AG04450 (cell line): Measurements from ENCODE around the gene TSPAN15. TPM values are rescaled to one million over a fixed set of nuclear protein-coding genes. Genes with fewer than 3 reads are reported as not detected.

Source experiments
- CTCF ChIA-PET: fragments of 300-600, 350-600 bp; formaldehyde crosslinking; extraction: SDS; loops from one replicate; lab custom pipeline; 2022; ENCODE audit warnings: antibody characterized with exemption, inconsistent platforms; lab: Charles Lee
- POLR2A ChIA-PET: fragments of 350-600 bp; formaldehyde crosslinking; extraction: SDS; loops from one replicate; lab custom pipeline; 2021; ENCODE audit warnings: antibody characterized with exemption, inconsistent platforms; lab: Yijun Ruan, JAX
- DNase-seq: peaks from one replicate; pipeline ENCODE4 v3.0.0-alpha.2; 2011; ENCODE audit warnings: low read depth, low spot score
- H3K27ac ChIP-seq: one replicate; pipeline ENCODE4 v1.5.1; 2012; ENCODE audit warnings: low read depth, low read length, control low read depth
- H3K27me3 ChIP-seq: one replicate; pipeline ENCODE4 v1.6.0; 2012; ENCODE audit warnings: low read length; ENCODE audit not compliant: control insufficient read depth, insufficient read depth
- H3K4me3 ChIP-seq: 2 replicates; pipeline ENCODE4 v1.5.1; 2011; ENCODE audit warnings: mild to moderate bottlenecking, low read depth, low read length, control low read depth
- H3K9me3 ChIP-seq: 2 replicates; pipeline ENCODE4 v1.5.1; 2012; ENCODE audit warnings: low read length; ENCODE audit not compliant: control insufficient read depth, insufficient read depth
- CTCF ChIP-seq: IDR thresholded peaks from 2 replicates; pipeline ENCODE4 v1.5.1; 2011; ENCODE audit warnings: low read depth, low read length, control low read depth, inconsistent platforms
- polyA plus RNA-seq: library from polyadenylated mRNA; depleted of rRNA; stranded (reverse); fragments of >200 nt; gene quantifications from 2 replicates; pipeline ENCODE4 v1.2.3, GENCODE V29; 2011

TSPAN15 gene
- polyA plus RNA-seq, 1 experiment = 0.38 TPM

GRCh38 chr10:69453795-69454194 is 2.5 kb downstream of the TSPAN15 start:
- CTCF ChIA-PET = no interaction called here
- H3K27ac ChIP-seq = no peak overlapping the region

GRCh38 chr10:69455006-69455763 is 3.9 kb downstream of the TSPAN15 start:
- no peak for DNase-seq
- POLR2A ChIA-PET = no interaction called here
- Histone ChIP-seq H3K4me3 (no peak overlapping the region), H3K27me3 (peaks cover 19% of the 10 kb centered on the region), H3K9me3 (no peaks in the 10 kb centered on the region; the same call in 1 of the 2 replicates), H3K27ac (no peak overlapping the region)
- CTCF ChIA-PET = interaction anchor here (0.5 to 1.0 kb wide), 4 partner anchors 25 to 61 kb away, joined by 3 to 6 read pairs (median 4); no protein-coding TSS in a partner anchor
- no peak for TF ChIP-seq CTCF

More at GRCh38 chr10:69453795-69454194, 2.5 kb downstream of the TSPAN15 start:
- TF ChIP-seq CTCF = no peak
- no peaks in the 10 kb centered on the region; the same call in 1 of the 2 replicates for H3K9me3 ChIP-seq
- H3K4me3 ChIP-seq = no peak overlapping the region
- H3K27me3 ChIP-seq = peaks cover 19% of the 10 kb centered on the region
- DNase-seq = no peak
- POLR2A ChIA-PET = no interaction called here

- H3K9me3 ChIP-seq = no peaks in the 10 kb centered on the region
- peaks cover 15% of the 10 kb centered on the region for H3K27me3 ChIP-seq
- no peak for DNase-seq
- no peak for TF ChIP-seq CTCF
- CTCF ChIA-PET = interaction anchor here (0.6 to 1.2 kb wide), 2 partner anchors 10 to 263 kb away, joined by 3 to 4 read pairs; no protein-coding TSS in a partner anchor
- POLR2A ChIA-PET = no interaction called here
- H3K27ac ChIP-seq = no peak overlapping the region
- H3K4me3 ChIP-seq = no peak overlapping the region
Observed at GRCh38 chr10:69456880-69457693, 5.8 kb downstream of the TSPAN15 start.

- no peak overlapping the region for H3K4me3 ChIP-seq
- H3K27ac ChIP-seq = no peak overlapping the region
- peaks cover 9% of the 10 kb centered on the region for H3K27me3 ChIP-seq
- ChIA-PET POLR2A (no interaction called here), CTCF (interaction anchor here (0.6 to 1.2 kb wide), 3 partner anchors 11 to 263 kb away, joined by 3 to 4 read pairs (median 3); no protein-coding TSS in a partner anchor)
- H3K9me3 ChIP-seq = no peaks in the 10 kb centered on the region
- no peak for DNase-seq
- TF ChIP-seq CTCF = no peak
Observed at GRCh38 chr10:69457771-69458237, 6.5 kb downstream of the TSPAN15 start.
